Activated T-cell treated with anti-CD3 and anti-CD28 coated beads, Interleukin-2, amount 50 U/mL, for 4 hours (primary cell): ENCODE data around the gene ZNF480. TPM values are rescaled to one million over a fixed set of nuclear protein-coding genes. Genes with fewer than 3 reads are reported as not detected.

Experiments used
- total RNA-seq, 3 donors: library from RNA; stranded (reverse); gene quantifications; one replicate each; pipeline ENCODE4 v1.2.1, GENCODE V29; 2021

ZNF480 gene
- total RNA-seq, 3 donors from 2014 or later, result 3.1 to 5.6 (median 5.0) TPM

Other genes with a start within 250 kb of the ZNF480 start
- 1 to 10 TPM; 9.1 to 9.8 (median 9.4) TPM for gene ZNF432, start 248.3 kb upstream of the ZNF480 start, total RNA-seq
- gene ZNF841, start 201.4 kb upstream of the ZNF480 start, total RNA-seq, result 1 to 10 TPM; 8.0 to 8.7 (median 8.4) TPM
- 1 to 10 TPM; 7.1 to 8.7 (median 7.2) TPM for gene ZNF616, start 157.2 kb upstream of the ZNF480 start, total RNA-seq
- gene ZNF836, start 125.5 kb upstream of the ZNF480 start, total RNA-seq, result 1 to 10 TPM; 2.0 to 4.3 (median 3.3) TPM
- 100 to 1,000 TPM; 297 to 317 (median 310) TPM for gene PPP2R1A, start 107.1 kb upstream of the ZNF480 start, total RNA-seq
- 10 to 100 TPM; 13.1 to 15.9 (median 13.6) TPM for gene ZNF766, start 27.6 kb upstream of the ZNF480 start, total RNA-seq
- gene ZNF610, start 39.1 kb downstream of the ZNF480 start, total RNA-seq, result under 1 TPM in 2 of 3 donors, not detected in 1; 0.18 to 0.27 TPM
- gene ZNF880, start 72.8 kb downstream of the ZNF480 start, total RNA-seq, result 10 to 100 TPM in 2 of 3 donors, 1 to 10 TPM in 1; 10.0 to 16.5 (median 10.0) TPM
- gene ZNF528, start 100.7 kb downstream of the ZNF480 start, total RNA-seq, result 1 to 10 TPM; 2.6 to 4.6 (median 4.5) TPM
- gene ZNF534, start 132.0 kb downstream of the ZNF480 start, total RNA-seq, result not detected
- under 1 TPM; 0.08 to 0.35 (median 0.23) TPM for gene ZNF578, start 156.4 kb downstream of the ZNF480 start, total RNA-seq
- gene ZNF808, start 230.5 kb downstream of the ZNF480 start, total RNA-seq, result 10 to 100 TPM; 12.1 to 12.7 (median 12.6) TPM